GM23338 (cell line): ENCODE measurements around the gene PSPH.

Experiments used
- CTCF ChIP-seq, 2 experiments: fragments of 200-600 bp in 1 of 2; sonication (generic) in 1 of 2; conservative IDR thresholded peaks; 2 replicates each; pipeline versions ENCODE4 v1.5.1 to v1.6.1; 2016 to 2017; ENCODE audit warnings: antibody characterized with exemption in 2 of 2, low read depth in 2 of 2, mild to moderate bottlenecking in 2 of 2, moderate library complexity in 1 of 2
- EZH2 ChIP-seq: fragments of 200-600 bp; sonication (generic); IDR thresholded peaks from one replicate; pipeline ENCODE4 v1.8.0; 2017; ENCODE audit warnings: antibody characterized with exemption, mild to moderate bottlenecking, low read depth; ENCODE audit not compliant: unreplicated experiment
- EZH2phosphoT487 ChIP-seq: fragments of 200-600 bp; sonication (generic); IDR thresholded peaks from one replicate; pipeline ENCODE4 v1.8.1; 2018; ENCODE audit warnings: antibody characterized with exemption; ENCODE audit not compliant: unreplicated experiment
- JUNB ChIP-seq: IDR thresholded peaks from one replicate; pipeline ENCODE4 v1.6.1; 2016; ENCODE audit warnings: antibody characterized with exemption; ENCODE audit not compliant: unreplicated experiment
- POLR2AphosphoS5 ChIP-seq: IDR thresholded peaks from 2 replicates; pipeline ENCODE4 v1.6.1; 2016; ENCODE audit warnings: antibody characterized with exemption, low read depth
- REST ChIP-seq: IDR thresholded peaks from one replicate; pipeline ENCODE4 v1.6.1; 2018; ENCODE audit warnings: antibody characterized with exemption; ENCODE audit not compliant: unreplicated experiment
- ZNF331 ChIP-seq: fragments of 250-450 bp; sonication (Bioruptor Pico); IDR thresholded peaks from 2 replicates; pipeline ENCODE4 v1.5.0; 2020; ENCODE audit warnings: low read depth, mild to moderate bottlenecking, moderate library complexity

GRCh38 chr7:55973747-55974250 lies 77.4 kb downstream of the PSPH start:
- TF ChIP-seq CTCF (conservative IDR thresholded peaks at IDR 0.05; ENCODE audit: low read depth in 2 of 2) (no peak), POLR2AphosphoS5 (no peak), EZH2 (no peak), ZNF331 (no peak), REST (no peak), JUNB (no peak), EZH2phosphoT487 (no peak)
